ENCODE measurements around the gene EPS15. TPM values are rescaled to one million over a fixed set of nuclear protein-coding genes. Genes with fewer than 3 reads are reported as not detected.

Gene EPS15
- total and polyA plus RNA-seq, 2 of the 13 experiments (the other 11 are each of a cell fraction or from before 2014, with no cell fraction given) = 14.3 to 19.3 TPM

- Histone ChIP-seq H3K36me3 (replicated peaks in 1 of 2; ENCODE audit: control insufficient read depth in 1 of 2, insufficient read depth in 2 of 2, low read length in 2 of 2) (no peaks in the 10 kb centered on the region), H3K27ac (ENCODE audit: extremely low read length, insufficient read depth, low read length) (no peak overlapping the region), H3K9ac (ENCODE audit: insufficient read depth, low read depth, low read length) (no peak overlapping the region), H3K4me3 (replicated peaks in 1 of 3; ENCODE audit: insufficient read depth in 1 of 3, low read depth in 2 of 3, low read length in 3 of 3) (peak overlapping the region in 1 of 3 experiments; percentile 97; a peak in 3 of 6 replicates), H3K4me2 (ENCODE audit: low read depth, low read length) (peak overlapping the region; percentile 90), H3K79me2 (ENCODE audit: insufficient read depth, low read length) (peaks cover 66% of the 10 kb centered on the region), H3K27me3 (ENCODE audit: control insufficient read depth in 1 of 2, insufficient read depth in 2 of 2, low read length in 2 of 2) (no peaks in the 10 kb centered on the region), H2AFZ (ENCODE audit: low read length) (no peak overlapping the region), H3K9me3 (ENCODE audit: low read length) (no peaks in the 10 kb centered on the region), H3K4me1 (ENCODE audit: insufficient read depth, low read length) (peaks cover 43% of the 10 kb centered on the region), H4K20me1 (ENCODE audit: insufficient read depth, low read length) (peaks cover 3% of the 10 kb centered on the region; the same call in 1 of the 2 replicates)
- BruUV-seq (replicated peaks) = TSS peak; percentile 44
- DNase-seq (ENCODE audit: low spot score) (no peak), ATAC-seq (no peak), FAIRE-seq (no peak)
- CTCF ChIA-PET (ENCODE audit: low intra/inter-chr PET ratio, low total read pairs) = no interaction called here
- intact Hi-C loops (cut with micrococcal nuclease; ENCODE audit: unreplicated experiment) = no loop called here
- 60% methylated on average over 2 of the region's 2 CpGs for WGBS (ENCODE audit: low lambda C conversion rate)
- POLR2A ChIA-PET = no interaction called here
- in situ Hi-C loops (cut with HindIII; ENCODE audit: extremely low pct_ligation_motif_present, low pct_unique_long_range_greater_than_20kb) = no loop called here
- no peak for TF ChIP-seq NFE2L1 (CRISPR knock-in tag; IDR thresholded peaks at IDR 0.05; ENCODE audit: borderline replicate concordance)
- no peak for TF ChIP-seq ATM (IDR thresholded peaks at IDR 0.05; ENCODE audit: borderline replicate concordance)
- no peak for TF ChIP-seq SALL1 (CRISPR knock-in tag; IDR thresholded peaks at IDR 0.05)
- TF ChIP-seq POGZ (CRISPR knock-in tag; IDR thresholded peaks at IDR 0.05) = no peak
- TF ChIP-seq TIGD3 (CRISPR knock-in tag; IDR thresholded peaks at IDR 0.05; ENCODE audit: borderline replicate concordance) = no peak
- no peak for TF ChIP-seq MTA1 (CRISPR knock-in tag; IDR thresholded peaks at IDR 0.05; ENCODE audit: borderline replicate concordance)
Observed at GRCh38 chr1:51516649-51517158, 2.4 kb downstream of the EPS15 start.

- TF ChIP-seq CENPBD1 (CRISPR knock-in tag; IDR thresholded peaks at IDR 0.05; ENCODE audit: borderline replicate concordance, low read depth) (no peak), ZNF205 (CRISPR knock-in tag; IDR thresholded peaks at IDR 0.05) (peak; percentile 79; the same call in 1 of the 2 replicates)
- H3K4me1 ChIP-seq (ENCODE audit: insufficient read depth, low read length) = peaks cover 43% of the 10 kb centered on the region
- H3K27ac ChIP-seq (ENCODE audit: extremely low read length, insufficient read depth, low read length) = no peak overlapping the region
- H3K9ac ChIP-seq (ENCODE audit: insufficient read depth, low read depth, low read length) = no peak overlapping the region
- H2AFZ ChIP-seq (ENCODE audit: low read length) = no peak overlapping the region
- no peaks in the 10 kb centered on the region for H3K36me3 ChIP-seq (replicated peaks in 1 of 2; ENCODE audit: control insufficient read depth in 1 of 2, insufficient read depth in 2 of 2, low read length in 2 of 2)
- no peaks in the 10 kb centered on the region for H3K27me3 ChIP-seq (ENCODE audit: control insufficient read depth in 1 of 2, insufficient read depth in 2 of 2, low read length in 2 of 2)
- peaks cover 3% of the 10 kb centered on the region; the same call in 1 of the 2 replicates for H4K20me1 ChIP-seq (ENCODE audit: insufficient read depth, low read length)
- intact Hi-C loops (cut with micrococcal nuclease; ENCODE audit: unreplicated experiment) (no loop called here), in situ Hi-C loops (cut with HindIII; ENCODE audit: extremely low pct_ligation_motif_present, low pct_unique_long_range_greater_than_20kb) (no loop called here)
- peaks cover 70% of the 10 kb centered on the region for H3K79me2 ChIP-seq (ENCODE audit: insufficient read depth, low read length)
- BruUV-seq (replicated peaks) = no TSS peak
- no peaks in the 10 kb centered on the region for H3K9me3 ChIP-seq (ENCODE audit: low read length)
- POLR2A ChIA-PET = interaction anchor here (0.6 kb wide), 1 partner anchor 27 kb away, joined by 3 read pairs; no protein-coding TSS in a partner anchor
- no peak for DNase-seq (ENCODE audit: low spot score)
- no peak overlapping the region for H3K4me3 ChIP-seq (replicated peaks in 1 of 3; ENCODE audit: insufficient read depth in 1 of 3, low read depth in 2 of 3, low read length in 3 of 3)
- no peak for FAIRE-seq
- CTCF ChIA-PET (ENCODE audit: low intra/inter-chr PET ratio, low total read pairs) = no interaction called here
- H3K4me2 ChIP-seq (ENCODE audit: low read depth, low read length) = peak overlapping the region; percentile 90; the same call in 1 of the 2 replicates
- no peak for ATAC-seq
Observed at GRCh38 chr1:51515982-51516648, 3.0 kb downstream of the EPS15 start.
